ENCODE measurements around the gene OPCML. TPM values are rescaled to one million over a fixed set of nuclear protein-coding genes. Genes with fewer than 3 reads are reported as not detected.

OPCML gene
- total RNA-seq, 1 donor from 2014 or later: 4.1 TPM

GRCh38 chr11:133230431-133230830 lies 301.9 kb downstream of the OPCML start:
- peaks cover 4% of the 10 kb centered on the region for H3K9me3 Mint-ChIP-seq (ENCODE audit: unreplicated experiment)
- no peak for DNase-seq (ENCODE audit: low spot score)
- no peak for TF ChIP-seq CTCF (IDR thresholded peaks at IDR 0.05; ENCODE audit: unreplicated experiment)
- peaks cover 4% of the 10 kb centered on the region for H3K36me3 Mint-ChIP-seq (ENCODE audit: low read depth, unreplicated experiment)
- H3K4me3 Mint-ChIP-seq (ENCODE audit: unreplicated experiment): no peak overlapping the region
- H3K27ac Mint-ChIP-seq (ENCODE audit: unreplicated experiment): no peak overlapping the region
- peaks cover 12% of the 10 kb centered on the region for H3K4me1 Mint-ChIP-seq (ENCODE audit: unreplicated experiment)
- peaks cover 5% of the 10 kb centered on the region for H3K27me3 Mint-ChIP-seq (ENCODE audit: unreplicated experiment)

GRCh38 chr11:133228471-133229329 lies 303.6 kb downstream of the OPCML start:
- Mint-ChIP-seq H3K27me3 (ENCODE audit: unreplicated experiment) (peaks cover 4% of the 10 kb centered on the region), H3K4me1 (ENCODE audit: unreplicated experiment) (peaks cover 12% of the 10 kb centered on the region), H3K36me3 (ENCODE audit: low read depth, unreplicated experiment) (peaks cover 2% of the 10 kb centered on the region), H3K9me3 (ENCODE audit: unreplicated experiment) (peaks cover 3% of the 10 kb centered on the region), H3K4me3 (ENCODE audit: unreplicated experiment) (no peak overlapping the region), H3K27ac (ENCODE audit: unreplicated experiment) (peak overlapping the region; percentile 61)
- TF ChIP-seq CTCF (IDR thresholded peaks at IDR 0.05; ENCODE audit: unreplicated experiment): no peak
- DNase-seq (ENCODE audit: low spot score): peak; percentile 17

GRCh38 chr11:133227632-133228111 lies 304.6 kb downstream of the OPCML start:
- no peaks in the 10 kb centered on the region for H3K9me3 Mint-ChIP-seq (ENCODE audit: unreplicated experiment)
- TF ChIP-seq CTCF (IDR thresholded peaks at IDR 0.05; ENCODE audit: unreplicated experiment): no peak
- peaks cover 3% of the 10 kb centered on the region for H3K27me3 Mint-ChIP-seq (ENCODE audit: unreplicated experiment)
- H3K36me3 Mint-ChIP-seq (ENCODE audit: low read depth, unreplicated experiment): no peaks in the 10 kb centered on the region
- no peak overlapping the region for H3K27ac Mint-ChIP-seq (ENCODE audit: unreplicated experiment)
- H3K4me3 Mint-ChIP-seq (ENCODE audit: unreplicated experiment): no peak overlapping the region
- DNase-seq (ENCODE audit: low spot score): no peak
- peaks cover 16% of the 10 kb centered on the region for H3K4me1 Mint-ChIP-seq (ENCODE audit: unreplicated experiment)

GRCh38 chr11:133224271-133224670 lies 308.0 kb downstream of the OPCML start:
- H3K9me3 Mint-ChIP-seq (ENCODE audit: unreplicated experiment): no peaks in the 10 kb centered on the region
- peaks cover 2% of the 10 kb centered on the region for H3K27me3 Mint-ChIP-seq (ENCODE audit: unreplicated experiment)
- no peak overlapping the region for H3K4me3 Mint-ChIP-seq (ENCODE audit: unreplicated experiment)
- TF ChIP-seq CTCF (IDR thresholded peaks at IDR 0.05; ENCODE audit: unreplicated experiment): no peak
- H3K36me3 Mint-ChIP-seq (ENCODE audit: low read depth, unreplicated experiment): no peaks in the 10 kb centered on the region
- no peak overlapping the region for H3K27ac Mint-ChIP-seq (ENCODE audit: unreplicated experiment)
- no peak for DNase-seq (ENCODE audit: low spot score)
- H3K4me1 Mint-ChIP-seq (ENCODE audit: unreplicated experiment): peaks cover 10% of the 10 kb centered on the region
